ENCODE results near the gene ZNF771. TPM values are rescaled to one million over a fixed set of nuclear protein-coding genes. Genes with fewer than 3 reads are reported as not detected.

Gene ZNF771
- total and polyA plus RNA-seq, 2 donors from 2014 or later = 7.8 to 14.8 TPM

- DNase-seq (no peak), FAIRE-seq (no peak)
- intact Hi-C loops (cut with DNase I) = no loop called here
- H3K36me3 ChIP-seq (ENCODE audit: control insufficient read depth in 2 of 3, insufficient read depth in 3 of 3, low read length in 3 of 3) = peaks cover 0 to 17% (median 12%) of the 10 kb centered on the region in 3 donors
- H3K4me3 ChIP-seq (ENCODE audit: low read length in 3 of 3) = no peak overlapping the region
- no peak for TF ChIP-seq CTCF (IDR thresholded peaks at IDR 0.05; ENCODE audit: borderline replicate concordance, extremely low read depth, insufficient read depth)
- no peak overlapping the region for H3K27ac ChIP-seq (ENCODE audit: low read depth in 2 of 2, low read length in 2 of 2)
- no peak overlapping the region for H3K9ac ChIP-seq (ENCODE audit: low read length in 3 of 3)
- H3K27me3 ChIP-seq (ENCODE audit: control insufficient read depth, insufficient read depth, low read length) = no peaks in the 10 kb centered on the region
- no peaks in the 10 kb centered on the region for H3K9me3 ChIP-seq (ENCODE audit: control insufficient read depth in 2 of 3, insufficient read depth in 1 of 3, low read length in 3 of 3)
- peaks cover 0 to 17% (median 4%) of the 10 kb centered on the region in 3 donors for H3K4me1 ChIP-seq (ENCODE audit: control insufficient read depth in 2 of 3, insufficient read depth in 2 of 3, low read depth in 1 of 3, low read length in 3 of 3)
Observed at GRCh38 chr16:30365200-30365599, 42.2 kb upstream of the ZNF771 start.

- TF ChIP-seq CTCF (IDR thresholded peaks at IDR 0.05; ENCODE audit: borderline replicate concordance, extremely low read depth, insufficient read depth) = no peak
- H3K27me3 ChIP-seq (ENCODE audit: control insufficient read depth, insufficient read depth, low read length) = no peaks in the 10 kb centered on the region
- no peak overlapping the region for H3K4me3 ChIP-seq (ENCODE audit: low read length in 3 of 3)
- peaks cover 0 to 20% (median 4%) of the 10 kb centered on the region in 3 donors for H3K4me1 ChIP-seq (ENCODE audit: control insufficient read depth in 2 of 3, insufficient read depth in 2 of 3, low read depth in 1 of 3, low read length in 3 of 3)
- H3K9me3 ChIP-seq (ENCODE audit: control insufficient read depth in 2 of 3, insufficient read depth in 1 of 3, low read length in 3 of 3) = no peaks in the 10 kb centered on the region
- H3K36me3 ChIP-seq (ENCODE audit: control insufficient read depth in 2 of 3, insufficient read depth in 3 of 3, low read length in 3 of 3) = peaks cover 0 to 17% (median 9%) of the 10 kb centered on the region in 3 donors
- DNase-seq = no peak
- H3K27ac ChIP-seq (ENCODE audit: low read depth in 2 of 2, low read length in 2 of 2) = no peak overlapping the region
- H3K9ac ChIP-seq (ENCODE audit: low read length in 3 of 3) = no peak overlapping the region
- intact Hi-C loops (cut with DNase I) = no loop called here
- no peak for FAIRE-seq
Observed at GRCh38 chr16:30366511-30366910, 40.9 kb upstream of the ZNF771 start.

- H3K9ac ChIP-seq (ENCODE audit: low read length in 3 of 3) = peak overlapping the region in 2 of 3 donors; percentile 15 to 65
- TF ChIP-seq CTCF (IDR thresholded peaks at IDR 0.05; ENCODE audit: borderline replicate concordance, extremely low read depth, insufficient read depth) = no peak
- H3K27me3 ChIP-seq (ENCODE audit: control insufficient read depth, insufficient read depth, low read length) = no peaks in the 10 kb centered on the region
- intact Hi-C loops (cut with DNase I) = no loop called here
- H3K27ac ChIP-seq (ENCODE audit: low read depth in 2 of 2, low read length in 2 of 2) = no peak overlapping the region
- peaks cover 0 to 20% (median 4%) of the 10 kb centered on the region in 3 donors for H3K4me1 ChIP-seq (ENCODE audit: control insufficient read depth in 2 of 3, insufficient read depth in 2 of 3, low read depth in 1 of 3, low read length in 3 of 3)
- H3K9me3 ChIP-seq (ENCODE audit: control insufficient read depth in 2 of 3, insufficient read depth in 1 of 3, low read length in 3 of 3) = no peaks in the 10 kb centered on the region
- peaks cover 0 to 14% (median 9%) of the 10 kb centered on the region in 3 donors for H3K36me3 ChIP-seq (ENCODE audit: control insufficient read depth in 2 of 3, insufficient read depth in 3 of 3, low read length in 3 of 3)
- FAIRE-seq (no peak), DNase-seq (no peak)
- peak overlapping the region in 2 of 3 donors; percentile 80 to 89 for H3K4me3 ChIP-seq (ENCODE audit: low read length in 3 of 3)
Observed at GRCh38 chr16:30367349-30368009, 39.9 kb upstream of the ZNF771 start.

Measured in kidney (tissue), 14 donors.